Keratinocyte (primary cell): Measurements from ENCODE around the gene XIRP1. TPM values are rescaled to one million over a fixed set of nuclear protein-coding genes. Genes with fewer than 3 reads are reported as not detected.

Experiments used
- DNase-seq: peaks from one replicate; pipeline ENCODE4 v3.0.0-alpha.2; 2011; ENCODE audit warnings: low read depth, missing footprints, low spot score
- FAIRE-seq: peaks from 2 replicates; lab custom pipeline; 2011; peaks lifted over from hg19 to GRCh38; lab: Jason Lieb, UNC
- H2AFZ ChIP-seq: 2 replicates; pipeline ENCODE4 v1.6.0; 2012; ENCODE audit warnings: low read length, control low read depth, inconsistent platforms; ENCODE audit not compliant: control insufficient read depth
- H3K27ac ChIP-seq: 2 replicates; pipeline ENCODE4 v1.5.1; 2011; ENCODE audit warnings: low read length; ENCODE audit not compliant: control insufficient read depth, insufficient read depth
- H3K27me3 ChIP-seq: 3 replicates; pipeline ENCODE4 v1.6.0; 2011; ENCODE audit warnings: low read length; ENCODE audit not compliant: control insufficient read depth, insufficient read depth; ENCODE audit errors: extremely low read depth
- H3K36me3 ChIP-seq, 2 experiments: 2 replicates in 1 of 2; 3 replicates in 1 of 2; pipeline ENCODE4 v1.5.1; 2011; ENCODE audit warnings: low read length in 2 of 2, mild to moderate bottlenecking in 1 of 2; ENCODE audit not compliant: control insufficient read depth in 2 of 2, insufficient read depth in 2 of 2; ENCODE audit errors: extremely low read depth in 1 of 2
- H3K4me1 ChIP-seq: 3 replicates; pipeline ENCODE4 v1.5.1; 2011; ENCODE audit warnings: low read length; ENCODE audit not compliant: control insufficient read depth, insufficient read depth; ENCODE audit errors: extremely low read depth
- H3K4me2 ChIP-seq: 3 replicates; pipeline ENCODE4 v1.6.0; 2011; ENCODE audit warnings: low read depth, low read length; ENCODE audit not compliant: control insufficient read depth, insufficient read depth; ENCODE audit errors: extremely low read depth
- H3K4me3 ChIP-seq, 3 experiments: fragments of 200-600 bp in 1 of 3; sonication (generic) in 1 of 3; 2 replicates in 2 of 3; 3 replicates in 1 of 3; pipeline ENCODE4 v1.5.1; 2011 to 2016; ENCODE audit warnings: low read length in 3 of 3, mild to moderate bottlenecking in 3 of 3, control low read depth in 2 of 3, inconsistent platforms in 1 of 3, low read depth in 1 of 3, mixed read lengths in 1 of 3, mixed run types in 1 of 3, moderate library complexity in 1 of 3; ENCODE audit not compliant: control insufficient read depth in 2 of 3, insufficient read depth in 2 of 3; ENCODE audit errors: extremely low read depth in 1 of 3
- H3K79me2 ChIP-seq: 2 replicates; pipeline ENCODE4 v1.6.0; 2012; ENCODE audit warnings: low read length; ENCODE audit not compliant: control insufficient read depth, insufficient read depth
- H3K9ac ChIP-seq: 3 replicates; pipeline ENCODE4 v1.6.0; 2011; ENCODE audit warnings: low read length; ENCODE audit not compliant: control insufficient read depth, insufficient read depth; ENCODE audit errors: extremely low read depth
- H3K9me1 ChIP-seq: 3 replicates; pipeline ENCODE4 v1.6.0; 2011; ENCODE audit warnings: low read length; ENCODE audit not compliant: control insufficient read depth, insufficient read depth; ENCODE audit errors: extremely low read depth
- H3K9me3 ChIP-seq: 2 replicates; pipeline ENCODE4 v1.5.1; 2012; ENCODE audit warnings: low read depth, low read length; ENCODE audit not compliant: control insufficient read depth
- H4K20me1 ChIP-seq: 3 replicates; pipeline ENCODE4 v1.6.0; 2011; ENCODE audit warnings: low read length; ENCODE audit not compliant: control insufficient read depth, insufficient read depth; ENCODE audit errors: extremely low read depth
- CTCF ChIP-seq, 3 experiments: IDR thresholded peaks in 1 of 3; conservative IDR thresholded peaks in 1 of 3; optimal IDR thresholded peaks in 1 of 3; 2 replicates in 2 of 3; 3 replicates in 1 of 3; pipeline versions ENCODE3 to v1.5.1; 2011; ENCODE audit warnings: low read length in 3 of 3, mild to moderate bottlenecking in 3 of 3, moderate library complexity in 2 of 3, control low read depth in 1 of 3, inconsistent platforms in 1 of 3; ENCODE audit not compliant: insufficient read depth in 2 of 3; ENCODE audit errors: extremely low read depth in 1 of 3
- EZH2 ChIP-seq: IDR thresholded peaks from one replicate; pipeline ENCODE4 v1.6.1; 2012; ENCODE audit warnings: inconsistent platforms, mild to moderate bottlenecking, low read length, moderate library complexity
- dilution Hi-C: fragments of 300-500 bp; cut with MboI; formaldehyde crosslinking; loops from one replicate; pipeline ENCODE4 v1.7.0; 2020; ENCODE audit warnings: low sequenced_read_pairs; ENCODE audit not compliant: extremely low pct_ligation_motif_present
- polyA plus RNA-seq, 5 experiments: library from polyadenylated mRNA; depleted of rRNA in 3 of 5; stranded (reverse) in 3 of 5; stranded (forward) in 1 of 5; unstranded in 1 of 5; fragments of >200 nt; gene quantifications; 1 replicate in 1 of 5; 2 replicates in 3 of 5; 3 replicates in 1 of 5; pipeline versions ENCODE4 v1.2.1 to v1.2.3, GENCODE V29; 2011 to 2012; ENCODE audit warnings: missing spikeins in 2 of 5, low read depth in 1 of 5, low replicate concordance in 1 of 5

Gene XIRP1
- polyA plus RNA-seq, 1 donor (not counting 4 experiments of a cell fraction or from before 2014, with no cell fraction given) = not detected

DNA sequence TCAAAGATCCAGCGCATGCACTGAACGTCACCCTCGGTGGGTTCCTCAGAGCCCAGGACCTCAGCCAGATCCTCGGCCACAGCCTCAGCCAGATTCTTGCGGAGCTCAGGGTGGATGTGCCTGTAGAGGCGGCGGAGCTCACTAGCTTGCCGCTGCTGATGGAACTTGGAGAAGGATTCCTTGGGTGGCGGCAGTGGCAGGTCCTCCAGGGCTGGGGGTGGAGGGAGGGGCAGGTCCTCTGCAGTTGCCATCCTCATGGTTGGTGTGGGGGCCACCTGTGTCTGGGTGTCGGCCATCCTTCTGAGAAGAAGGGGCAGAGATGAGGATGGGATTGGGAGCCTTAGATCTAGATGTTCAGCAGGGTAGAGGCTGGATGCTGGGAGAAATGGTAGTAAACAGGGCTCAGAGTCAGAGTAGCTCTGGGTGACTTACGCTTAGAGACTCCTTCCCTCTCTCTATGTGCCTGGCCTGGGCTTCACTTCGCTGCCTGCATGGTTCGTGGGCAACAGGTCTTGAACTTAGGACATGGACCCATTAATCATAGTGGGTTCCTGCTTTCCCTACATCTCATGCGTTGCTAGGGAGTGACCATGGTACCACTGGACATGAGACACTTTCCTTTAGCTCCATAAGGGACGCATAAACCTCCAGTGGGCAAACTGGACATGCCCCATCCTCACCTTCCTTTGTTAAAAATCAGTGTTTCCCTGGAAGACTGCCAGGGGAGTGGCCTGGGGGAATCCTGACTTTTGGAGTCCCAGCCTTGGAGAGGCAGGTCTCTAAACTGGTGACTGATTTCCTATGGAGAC is 3.0 kb downstream of the XIRP1 start:
- no peak for TF ChIP-seq CTCF (optimal IDR thresholded peaks at IDR 0.05 in 1 of 3, IDR thresholded peaks at IDR 0.05 in 1 of 3, conservative IDR thresholded peaks at IDR 0.05 in 1 of 3; ENCODE audit: extremely low read depth in 1 of 3, insufficient read depth in 2 of 3, low read length in 3 of 3)
- TF ChIP-seq EZH2 = no peak
- Histone ChIP-seq H3K27me3 (no peaks in the 10 kb centered on the region), H4K20me1 (no peaks in the 10 kb centered on the region), H3K4me2 (no peak overlapping the region), H3K9ac (no peak overlapping the region), H3K4me3 (no peak overlapping the region), H2AFZ (no peak overlapping the region), H3K79me2 (no peaks in the 10 kb centered on the region), H3K9me1 (no peaks in the 10 kb centered on the region), H3K9me3 (no peaks in the 10 kb centered on the region), H3K36me3 (no peaks in the 10 kb centered on the region), H3K27ac (no peak overlapping the region), H3K4me1 (no peaks in the 10 kb centered on the region)
- dilution Hi-C loops = no loop called here
- FAIRE-seq = no peak
- no peak for DNase-seq

DNA sequence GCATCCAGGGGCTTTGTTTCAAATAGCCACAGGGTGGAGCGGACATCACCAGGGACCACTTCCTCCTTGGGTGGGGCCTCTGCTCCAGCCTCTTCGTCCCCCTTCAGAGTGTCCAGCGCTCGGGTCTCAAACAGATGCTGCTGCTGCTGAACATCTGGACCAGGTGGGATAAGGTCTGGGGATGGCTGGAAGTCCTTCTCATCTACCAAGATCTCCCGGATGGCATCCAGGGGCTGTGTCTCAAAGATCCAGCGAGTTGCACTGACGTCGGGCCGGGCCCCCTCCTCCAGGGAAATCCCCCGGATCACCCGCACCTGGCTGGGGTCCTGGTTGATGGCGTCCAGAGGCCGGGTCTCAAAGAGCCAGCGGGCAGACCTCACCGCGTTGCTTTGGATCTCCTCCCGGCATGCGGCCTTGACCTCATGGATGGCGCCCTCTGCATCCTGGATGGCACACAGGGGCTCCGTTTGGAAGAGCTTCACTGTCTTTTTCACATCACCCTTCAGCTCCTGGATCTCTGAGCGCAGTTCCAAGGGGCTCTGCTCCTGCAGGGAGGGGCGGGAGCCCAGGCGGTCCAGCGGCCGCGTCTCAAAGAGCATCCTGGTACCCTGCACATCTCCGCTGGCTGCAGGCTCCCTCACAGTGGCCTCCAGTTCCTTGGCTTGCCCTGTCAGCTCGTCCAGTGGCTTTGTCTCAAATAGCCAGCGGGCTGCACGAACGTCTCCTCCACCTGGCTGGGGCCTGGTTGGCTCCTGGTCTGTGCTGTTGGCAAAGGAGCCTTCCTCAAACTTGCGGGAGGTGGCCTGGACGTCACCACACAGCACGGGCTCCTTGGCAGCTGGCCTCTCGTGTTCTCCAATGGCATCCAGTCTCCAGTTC is 3.9 kb downstream of the XIRP1 start:
- H4K20me1 ChIP-seq = no peaks in the 10 kb centered on the region
- DNase-seq = no peak
- H3K4me3 ChIP-seq = no peak overlapping the region
- H3K9me1 ChIP-seq = no peaks in the 10 kb centered on the region
- no peak for TF ChIP-seq EZH2
- no peak for TF ChIP-seq CTCF (optimal IDR thresholded peaks at IDR 0.05 in 1 of 3, IDR thresholded peaks at IDR 0.05 in 1 of 3, conservative IDR thresholded peaks at IDR 0.05 in 1 of 3; ENCODE audit: extremely low read depth in 1 of 3, insufficient read depth in 2 of 3, low read length in 3 of 3)
- no peaks in the 10 kb centered on the region for H3K79me2 ChIP-seq
- H3K4me1 ChIP-seq = no peaks in the 10 kb centered on the region
- no peak overlapping the region for H3K9ac ChIP-seq
- dilution Hi-C loops = no loop called here
- no peak overlapping the region for H3K4me2 ChIP-seq
- no peaks in the 10 kb centered on the region for H3K27me3 ChIP-seq
- FAIRE-seq = no peak
- no peaks in the 10 kb centered on the region for H3K9me3 ChIP-seq
- no peak overlapping the region for H2AFZ ChIP-seq
- no peaks in the 10 kb centered on the region for H3K36me3 ChIP-seq
- no peak overlapping the region for H3K27ac ChIP-seq
